Measurements from ENCODE around the gene PDE3A. TPM values are rescaled to one million over a fixed set of nuclear protein-coding genes. Genes with fewer than 3 reads are reported as not detected.

Gene PDE3A
- total RNA-seq, 1 experiment from 2014 or later, result 0.12 TPM

DNA sequence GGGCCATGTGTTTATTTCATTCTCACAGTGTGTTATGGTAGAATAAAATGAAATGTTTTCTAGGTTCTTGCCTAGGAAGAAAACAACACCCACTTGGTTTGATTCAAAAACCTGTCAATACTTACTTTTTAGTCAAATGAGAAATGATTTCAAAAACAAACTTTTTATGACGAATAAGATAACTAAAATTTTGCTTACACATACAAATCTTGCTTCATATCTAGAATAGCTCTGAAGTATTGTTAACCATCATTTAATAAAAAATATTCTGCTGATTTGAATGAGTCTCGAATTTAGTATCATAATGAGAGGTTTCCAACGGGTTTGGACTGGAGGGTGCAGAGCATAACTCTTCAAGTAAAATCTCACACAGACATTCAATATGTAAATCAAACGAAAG lies 350.0 kb downstream of the PDE3A start:
- Histone ChIP-seq H3K79me2 (ENCODE audit: insufficient read depth, low read length) (no peaks in the 10 kb centered on the region), H3K9ac (ENCODE audit: low read length) (no peak overlapping the region), H3K4me3 (replicated peaks in 1 of 2; ENCODE audit: low read depth in 1 of 2, low read length in 2 of 2) (no peak overlapping the region), H3K27me3 (ENCODE audit: insufficient read depth, low read length) (no peaks in the 10 kb centered on the region), H3K4me1 (ENCODE audit: control insufficient read depth in 1 of 2, insufficient read depth in 2 of 2, low read length in 2 of 2) (no peaks in the 10 kb centered on the region), H3K36me3 (ENCODE audit: control insufficient read depth in 1 of 2, insufficient read depth in 2 of 2, low read length in 2 of 2) (no peaks in the 10 kb centered on the region), H3K4me2 (ENCODE audit: low read length) (no peak overlapping the region), H4K20me1 (ENCODE audit: insufficient read depth) (no peaks in the 10 kb centered on the region), H3K9me3 (ENCODE audit: control insufficient read depth in 1 of 2, insufficient read depth in 1 of 2, low read depth in 1 of 2, low read length in 2 of 2) (no peaks in the 10 kb centered on the region), H3K9me2 (ENCODE audit: insufficient read depth) (no peaks in the 10 kb centered on the region), H3K27ac (ENCODE audit: low read depth, low read length) (no peak overlapping the region), H2AFZ (ENCODE audit: low read depth, low read length, poor library complexity, severe bottlenecking) (no peak overlapping the region)
- TF ChIP-seq TCF7L2 (IDR thresholded peaks at IDR 0.05; ENCODE audit: borderline replicate concordance, extremely low read depth, insufficient read depth, insufficient read length) (no peak), SP1 (IDR thresholded peaks at IDR 0.05; ENCODE audit: low read depth) (no peak), ELF1 (IDR thresholded peaks at IDR 0.05; ENCODE audit: borderline replicate concordance, low read depth) (no peak), ZNF274 (IDR thresholded peaks at IDR 0.05; ENCODE audit: low read depth, low read length) (no peak), CBX3 (IDR thresholded peaks at IDR 0.05; ENCODE audit: low read depth) (no peak), EZH2 (IDR thresholded peaks at IDR 0.05) (no peak), ZFX (IDR thresholded peaks at IDR 0.05) (no peak), SIN3A (IDR thresholded peaks at IDR 0.05; ENCODE audit: low read depth) (no peak), POLR2A (IDR thresholded peaks at IDR 0.05; ENCODE audit: borderline replicate concordance, extremely low read depth, insufficient read depth, insufficient read length) (no peak), EZH2phosphoT487 (IDR thresholded peaks at IDR 0.05; ENCODE audit: borderline replicate concordance) (no peak), CEBPB (IDR thresholded peaks at IDR 0.05; ENCODE audit: low read depth) (no peak), JUND (IDR thresholded peaks at IDR 0.05) (no peak), FOSL1 (IDR thresholded peaks at IDR 0.05; ENCODE audit: low read depth) (no peak), SRF (IDR thresholded peaks at IDR 0.05; ENCODE audit: low read depth) (no peak), POLR2AphosphoS5 (IDR thresholded peaks at IDR 0.05; ENCODE audit: low read depth, low read length) (no peak), EGR1 (IDR thresholded peaks at IDR 0.05; ENCODE audit: low read depth) (no peak)
- TF ChIP-seq, protein P1, sequence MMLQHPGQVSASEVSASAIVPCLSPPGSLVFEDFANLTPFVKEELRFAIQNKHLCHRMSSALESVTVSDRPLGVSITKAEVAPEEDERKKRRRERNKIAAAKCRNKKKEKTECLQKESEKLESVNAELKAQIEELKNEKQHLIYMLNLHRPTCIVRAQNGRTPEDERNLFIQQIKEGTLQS (IDR thresholded peaks at IDR 0.05), result no peak
- TF ChIP-seq, protein P2, sequence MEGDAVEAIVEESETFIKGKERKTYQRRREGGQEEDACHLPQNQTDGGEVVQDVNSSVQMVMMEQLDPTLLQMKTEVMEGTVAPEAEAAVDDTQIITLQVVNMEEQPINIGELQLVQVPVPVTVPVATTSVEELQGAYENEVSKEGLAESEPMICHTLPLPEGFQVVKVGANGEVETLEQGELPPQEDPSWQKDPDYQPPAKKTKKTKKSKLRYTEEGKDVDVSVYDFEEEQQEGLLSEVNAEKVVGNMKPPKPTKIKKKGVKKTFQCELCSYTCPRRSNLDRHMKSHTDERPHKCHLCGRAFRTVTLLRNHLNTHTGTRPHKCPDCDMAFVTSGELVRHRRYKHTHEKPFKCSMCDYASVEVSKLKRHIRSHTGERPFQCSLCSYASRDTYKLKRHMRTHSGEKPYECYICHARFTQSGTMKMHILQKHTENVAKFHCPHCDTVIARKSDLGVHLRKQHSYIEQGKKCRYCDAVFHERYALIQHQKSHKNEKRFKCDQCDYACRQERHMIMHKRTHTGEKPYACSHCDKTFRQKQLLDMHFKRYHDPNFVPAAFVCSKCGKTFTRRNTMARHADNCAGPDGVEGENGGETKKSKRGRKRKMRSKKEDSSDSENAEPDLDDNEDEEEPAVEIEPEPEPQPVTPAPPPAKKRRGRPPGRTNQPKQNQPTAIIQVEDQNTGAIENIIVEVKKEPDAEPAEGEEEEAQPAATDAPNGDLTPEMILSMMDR (IDR thresholded peaks at IDR 0.05 in 2 of 3, conservative IDR thresholded peaks at IDR 0.05 in 1 of 3; ENCODE audit: borderline replicate concordance in 1 of 3, insufficient read depth in 1 of 3, low read depth in 2 of 3, low read length in 2 of 3), result no peak
- TF ChIP-seq, protein P3, sequence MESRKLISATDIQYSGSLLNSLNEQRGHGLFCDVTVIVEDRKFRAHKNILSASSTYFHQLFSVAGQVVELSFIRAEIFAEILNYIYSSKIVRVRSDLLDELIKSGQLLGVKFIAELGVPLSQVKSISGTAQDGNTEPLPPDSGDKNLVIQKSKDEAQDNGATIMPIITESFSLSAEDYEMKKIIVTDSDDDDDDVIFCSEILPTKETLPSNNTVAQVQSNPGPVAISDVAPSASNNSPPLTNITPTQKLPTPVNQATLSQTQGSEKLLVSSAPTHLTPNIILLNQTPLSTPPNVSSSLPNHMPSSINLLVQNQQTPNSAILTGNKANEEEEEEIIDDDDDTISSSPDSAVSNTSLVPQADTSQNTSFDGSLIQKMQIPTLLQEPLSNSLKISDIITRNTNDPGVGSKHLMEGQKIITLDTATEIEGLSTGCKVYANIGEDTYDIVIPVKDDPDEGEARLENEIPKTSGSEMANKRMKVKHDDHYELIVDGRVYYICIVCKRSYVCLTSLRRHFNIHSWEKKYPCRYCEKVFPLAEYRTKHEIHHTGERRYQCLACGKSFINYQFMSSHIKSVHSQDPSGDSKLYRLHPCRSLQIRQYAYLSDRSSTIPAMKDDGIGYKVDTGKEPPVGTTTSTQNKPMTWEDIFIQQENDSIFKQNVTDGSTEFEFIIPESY (IDR thresholded peaks at IDR 0.05; ENCODE audit: extremely low read depth, insufficient replicate concordance, low read length), result no peak
- TF ChIP-seq, protein P4, sequence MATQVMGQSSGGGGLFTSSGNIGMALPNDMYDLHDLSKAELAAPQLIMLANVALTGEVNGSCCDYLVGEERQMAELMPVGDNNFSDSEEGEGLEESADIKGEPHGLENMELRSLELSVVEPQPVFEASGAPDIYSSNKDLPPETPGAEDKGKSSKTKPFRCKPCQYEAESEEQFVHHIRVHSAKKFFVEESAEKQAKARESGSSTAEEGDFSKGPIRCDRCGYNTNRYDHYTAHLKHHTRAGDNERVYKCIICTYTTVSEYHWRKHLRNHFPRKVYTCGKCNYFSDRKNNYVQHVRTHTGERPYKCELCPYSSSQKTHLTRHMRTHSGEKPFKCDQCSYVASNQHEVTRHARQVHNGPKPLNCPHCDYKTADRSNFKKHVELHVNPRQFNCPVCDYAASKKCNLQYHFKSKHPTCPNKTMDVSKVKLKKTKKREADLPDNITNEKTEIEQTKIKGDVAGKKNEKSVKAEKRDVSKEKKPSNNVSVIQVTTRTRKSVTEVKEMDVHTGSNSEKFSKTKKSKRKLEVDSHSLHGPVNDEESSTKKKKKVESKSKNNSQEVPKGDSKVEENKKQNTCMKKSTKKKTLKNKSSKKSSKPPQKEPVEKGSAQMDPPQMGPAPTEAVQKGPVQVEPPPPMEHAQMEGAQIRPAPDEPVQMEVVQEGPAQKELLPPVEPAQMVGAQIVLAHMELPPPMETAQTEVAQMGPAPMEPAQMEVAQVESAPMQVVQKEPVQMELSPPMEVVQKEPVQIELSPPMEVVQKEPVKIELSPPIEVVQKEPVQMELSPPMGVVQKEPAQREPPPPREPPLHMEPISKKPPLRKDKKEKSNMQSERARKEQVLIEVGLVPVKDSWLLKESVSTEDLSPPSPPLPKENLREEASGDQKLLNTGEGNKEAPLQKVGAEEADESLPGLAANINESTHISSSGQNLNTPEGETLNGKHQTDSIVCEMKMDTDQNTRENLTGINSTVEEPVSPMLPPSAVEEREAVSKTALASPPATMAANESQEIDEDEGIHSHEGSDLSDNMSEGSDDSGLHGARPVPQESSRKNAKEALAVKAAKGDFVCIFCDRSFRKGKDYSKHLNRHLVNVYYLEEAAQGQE (IDR thresholded peaks at IDR 0.05; ENCODE audit: low read depth), result no peak
- RAD21 ChIA-PET (ENCODE audit: low non-redundant PET in 1 of 2, low total read pairs in 2 of 2, uncharacterized antibody in 2 of 2, unreplicated experiment in 2 of 2), result no interaction called here
- POLR2A ChIA-PET, result no interaction called here
- no TSS peak for BruUV-seq (replicated peaks)
- no peak for DNase-seq (ENCODE audit: low read depth, low spot score)
- CTCF ChIA-PET, result no interaction called here
- intact Hi-C loops (cut with micrococcal nuclease), result no loop called here
- no peak for ATAC-seq

All from HCT116 (cell line).